IPS-15b (cell line): ENCODE results near the gene HIVEP2.

Source experiments
- H3K27me3 ChIP-seq: one replicate; pipeline ENCODE4 v1.6.1; 2013; ENCODE audit warnings: low read length; ENCODE audit not compliant: control insufficient read depth, insufficient read depth
- H3K36me3 ChIP-seq: one replicate; pipeline ENCODE4 v1.6.1; 2013; ENCODE audit warnings: low read length; ENCODE audit not compliant: control insufficient read depth, insufficient read depth
- H3K4me1 ChIP-seq: one replicate; pipeline ENCODE4 v1.6.1; 2013; ENCODE audit warnings: mild to moderate bottlenecking, low read length; ENCODE audit not compliant: control insufficient read depth, insufficient read depth
- H3K4me3 ChIP-seq: one replicate; pipeline ENCODE4 v1.5.1; 2013; ENCODE audit warnings: low read depth, low read length
- H3K9ac ChIP-seq: one replicate; pipeline ENCODE4 v1.6.1; 2013; ENCODE audit warnings: low read depth, mild to moderate bottlenecking, low read length
- H3K9me3 ChIP-seq: one replicate; pipeline ENCODE4 v1.6.1; 2013; ENCODE audit warnings: mild to moderate bottlenecking, low read length; ENCODE audit not compliant: control insufficient read depth, insufficient read depth

The HIVEP2 gene

DNA sequence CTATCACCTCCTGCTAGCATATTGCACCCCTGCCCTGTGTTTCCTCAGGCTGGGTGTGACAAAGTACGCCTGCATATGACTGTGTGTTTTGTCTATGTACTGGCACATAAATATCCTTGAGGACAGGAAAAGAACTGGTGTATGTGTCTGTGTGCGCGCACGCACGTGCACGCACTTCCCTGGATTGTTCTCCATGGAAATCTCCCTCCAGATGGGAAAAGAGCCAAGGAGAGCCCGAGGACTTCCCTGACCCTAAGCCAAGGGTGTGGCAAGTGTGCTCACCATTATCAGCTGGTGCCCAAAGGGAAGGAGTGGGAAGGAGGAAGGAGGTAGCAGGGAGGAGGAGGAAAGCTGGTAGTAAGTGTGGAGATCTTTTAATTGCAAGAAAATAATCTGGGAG, 117.6 kb downstream of the HIVEP2 start:
- no peaks in the 10 kb centered on the region for H3K36me3 ChIP-seq
- no peaks in the 10 kb centered on the region for H3K4me1 ChIP-seq
- H3K9me3 ChIP-seq: no peaks in the 10 kb centered on the region
- H3K4me3 ChIP-seq: no peak overlapping the region
- no peak overlapping the region for H3K9ac ChIP-seq
- no peaks in the 10 kb centered on the region for H3K27me3 ChIP-seq

GRCh38 chr6:142825760-142826159, 119.2 kb downstream of the HIVEP2 start:
- Histone ChIP-seq H3K9me3 (no peaks in the 10 kb centered on the region), H3K9ac (no peak overlapping the region), H3K27me3 (no peaks in the 10 kb centered on the region), H3K36me3 (no peaks in the 10 kb centered on the region), H3K4me3 (no peak overlapping the region), H3K4me1 (no peaks in the 10 kb centered on the region)

- H3K9me3 ChIP-seq: no peaks in the 10 kb centered on the region
- H3K4me3 ChIP-seq: no peak overlapping the region
- H3K4me1 ChIP-seq: no peaks in the 10 kb centered on the region
- H3K36me3 ChIP-seq: no peaks in the 10 kb centered on the region
- H3K27me3 ChIP-seq: no peaks in the 10 kb centered on the region
- no peak overlapping the region for H3K9ac ChIP-seq
Measured at GRCh38 chr6:142824426-142824825, 120.5 kb downstream of the HIVEP2 start.

GRCh38 chr6:142823256-142823902, 121.6 kb downstream of the HIVEP2 start:
- Histone ChIP-seq H3K9ac (no peak overlapping the region), H3K27me3 (no peaks in the 10 kb centered on the region), H3K4me3 (no peak overlapping the region), H3K4me1 (no peaks in the 10 kb centered on the region), H3K9me3 (no peaks in the 10 kb centered on the region), H3K36me3 (no peaks in the 10 kb centered on the region)

DNA sequence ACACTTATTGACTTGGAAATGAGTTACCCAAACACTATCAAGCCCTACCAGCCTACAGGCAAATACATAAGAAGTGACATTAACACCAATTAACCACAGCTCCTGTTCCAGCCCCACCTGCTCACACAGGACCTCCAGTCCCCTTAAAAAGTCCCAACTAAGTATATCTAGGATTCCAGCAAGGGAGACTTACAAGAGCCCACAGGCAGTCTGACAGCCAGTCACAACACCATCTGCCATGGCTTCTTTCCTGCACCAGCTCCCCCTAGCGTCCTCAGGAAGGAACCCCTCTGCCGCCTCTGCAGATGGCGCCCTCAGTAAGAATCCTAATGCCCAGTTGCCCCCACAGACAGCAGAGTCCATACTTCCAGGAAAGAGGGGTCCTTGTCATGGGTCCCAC, 122.1 kb downstream of the HIVEP2 start:
- Histone ChIP-seq H3K9me3 (no peaks in the 10 kb centered on the region), H3K9ac (no peak overlapping the region), H3K36me3 (no peaks in the 10 kb centered on the region), H3K4me1 (no peaks in the 10 kb centered on the region), H3K27me3 (no peaks in the 10 kb centered on the region), H3K4me3 (no peak overlapping the region)

- Histone ChIP-seq H3K4me1 (no peaks in the 10 kb centered on the region), H3K9ac (no peak overlapping the region), H3K36me3 (no peaks in the 10 kb centered on the region), H3K4me3 (no peak overlapping the region), H3K27me3 (no peaks in the 10 kb centered on the region), H3K9me3 (no peaks in the 10 kb centered on the region)
Measured at GRCh38 chr6:142822383-142822782, 122.6 kb downstream of the HIVEP2 start.

DNA sequence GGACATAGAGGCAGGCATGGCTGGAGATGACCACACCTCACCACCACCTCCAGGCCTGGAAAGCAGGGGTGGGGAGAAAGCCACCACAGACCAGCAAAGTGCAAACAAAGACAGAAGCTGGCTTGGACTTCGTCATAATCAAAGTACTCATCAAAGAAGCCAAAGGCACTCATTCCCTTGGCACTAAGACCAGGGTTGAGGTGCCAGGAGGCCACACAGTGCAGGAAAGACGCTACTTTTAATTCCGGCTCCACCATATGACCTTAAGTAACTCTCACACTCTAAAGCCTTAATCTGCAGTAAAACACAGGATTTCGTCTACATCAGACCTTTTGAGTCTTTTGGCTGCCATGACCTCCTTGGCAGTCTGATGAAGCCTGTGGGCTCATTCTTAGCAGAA, 123.1 kb downstream of the HIVEP2 start:
- Histone ChIP-seq H3K36me3 (no peaks in the 10 kb centered on the region), H3K27me3 (no peaks in the 10 kb centered on the region), H3K9me3 (no peaks in the 10 kb centered on the region), H3K4me3 (no peak overlapping the region), H3K4me1 (no peaks in the 10 kb centered on the region), H3K9ac (no peak overlapping the region)

DNA sequence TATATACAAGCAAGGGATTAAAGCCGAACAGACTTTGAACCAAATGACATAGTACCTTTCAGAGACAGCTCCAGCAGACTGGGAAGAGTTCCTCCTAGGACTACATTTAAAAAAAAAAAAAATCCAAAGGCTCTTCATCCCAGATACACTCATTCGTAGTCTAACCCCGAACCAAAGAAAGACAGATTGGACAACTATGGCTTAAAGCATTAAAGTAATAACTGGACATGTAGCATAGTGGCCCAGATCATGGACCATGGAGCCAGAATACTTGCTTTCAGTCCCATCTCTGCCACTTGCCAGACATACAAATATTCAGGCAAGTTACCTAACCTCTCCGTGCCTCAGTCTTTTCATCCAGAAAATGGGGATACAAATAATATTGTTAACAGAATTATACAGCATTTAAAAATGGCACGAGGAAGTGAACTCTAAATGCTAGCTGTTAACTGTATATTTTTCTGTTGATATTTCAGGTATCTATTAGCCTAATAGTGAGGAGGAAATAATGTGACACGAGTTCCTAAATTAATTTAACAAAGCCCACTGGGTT, 123.7 kb downstream of the HIVEP2 start:
- no peak overlapping the region for H3K9ac ChIP-seq
- H3K9me3 ChIP-seq: no peaks in the 10 kb centered on the region
- H3K4me1 ChIP-seq: no peaks in the 10 kb centered on the region
- H3K4me3 ChIP-seq: no peak overlapping the region
- no peaks in the 10 kb centered on the region for H3K27me3 ChIP-seq
- H3K36me3 ChIP-seq: no peaks in the 10 kb centered on the region

DNA sequence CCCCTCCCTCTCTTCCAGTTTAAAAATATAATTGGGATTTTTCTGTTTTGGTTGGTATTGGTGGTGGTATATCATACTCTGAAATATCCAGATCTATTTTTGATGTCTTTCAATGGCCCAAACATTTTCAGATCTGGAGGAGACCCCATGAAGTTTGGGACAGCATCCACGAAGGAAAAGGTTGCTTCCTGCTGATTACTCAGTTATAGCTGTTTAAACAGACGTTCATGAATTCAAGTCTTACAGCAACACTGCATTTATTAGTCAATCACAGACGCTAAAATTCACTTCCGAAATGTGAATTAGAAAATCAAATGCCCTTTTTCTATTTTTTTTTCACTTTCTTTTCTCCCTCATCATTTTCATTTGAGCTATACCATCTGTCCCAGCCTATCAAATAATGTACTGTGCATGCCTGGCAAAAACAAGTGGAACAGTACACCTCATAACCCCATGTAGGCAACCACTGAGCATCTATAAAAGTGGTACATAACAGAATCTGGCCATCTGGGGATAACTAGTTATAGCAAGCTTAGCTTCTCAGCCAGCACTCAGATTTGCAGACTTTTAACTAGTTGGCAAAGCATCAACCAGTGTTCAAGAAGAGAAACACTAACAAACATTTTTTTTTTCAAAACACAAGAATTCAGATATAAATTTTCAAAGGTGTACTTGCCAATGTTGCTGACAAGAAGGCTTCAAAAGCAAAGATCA, 124.5 kb downstream of the HIVEP2 start:
- H3K36me3 ChIP-seq: no peaks in the 10 kb centered on the region
- no peaks in the 10 kb centered on the region for H3K4me1 ChIP-seq
- H3K9ac ChIP-seq: no peak overlapping the region
- no peaks in the 10 kb centered on the region for H3K27me3 ChIP-seq
- H3K4me3 ChIP-seq: no peak overlapping the region
- H3K9me3 ChIP-seq: no peaks in the 10 kb centered on the region

GRCh38 chr6:142819603-142820337, 125.2 kb downstream of the HIVEP2 start:
- no peaks in the 10 kb centered on the region for H3K27me3 ChIP-seq
- no peak overlapping the region for H3K9ac ChIP-seq
- no peaks in the 10 kb centered on the region for H3K36me3 ChIP-seq
- H3K9me3 ChIP-seq: no peaks in the 10 kb centered on the region
- no peak overlapping the region for H3K4me3 ChIP-seq
- no peaks in the 10 kb centered on the region for H3K4me1 ChIP-seq

- Histone ChIP-seq H3K4me3 (no peak overlapping the region), H3K36me3 (no peaks in the 10 kb centered on the region), H3K27me3 (no peaks in the 10 kb centered on the region), H3K9me3 (no peaks in the 10 kb centered on the region), H3K4me1 (peaks cover 8% of the 10 kb centered on the region), H3K9ac (no peak overlapping the region)
Measured at GRCh38 chr6:142816486-142816885, 128.5 kb downstream of the HIVEP2 start.
